ENCODE results near the gene MRPL46.
"Not testable (repeated sequence)": the region's sequence is repeated elsewhere in the genome, so short reads cannot be mapped to it uniquely, and the experiment has no call there.

Gene MRPL46

GRCh38 chr15:88440021-88440420 lies 27.2 kb downstream of the MRPL46 start:
- no peak for DNase-seq

GRCh38 chr15:88438181-88438580 lies 29.0 kb downstream of the MRPL46 start:
- DNase-seq, result no peak

DNA sequence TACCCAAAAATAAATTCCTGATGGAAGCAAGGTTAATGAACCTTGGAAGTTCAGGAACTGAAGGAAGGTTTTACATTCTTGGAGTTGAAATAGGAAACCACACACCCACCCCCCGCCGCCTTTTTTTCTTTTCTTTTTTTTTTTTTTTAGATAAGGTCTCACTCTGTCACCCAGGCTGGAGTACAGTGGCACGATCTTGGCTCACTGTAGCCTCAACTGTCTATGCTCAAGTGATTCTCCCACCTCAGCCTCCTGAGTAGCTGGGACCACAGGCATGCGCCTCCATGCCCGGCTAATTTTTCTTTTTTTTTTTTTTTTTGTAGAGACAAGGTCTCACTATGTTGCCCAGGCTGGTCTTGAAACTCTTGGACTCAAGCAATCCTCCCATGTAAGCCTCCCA lies 33.1 kb downstream of the MRPL46 start:
- DNase-seq, result not testable (repeated sequence)

DNA sequence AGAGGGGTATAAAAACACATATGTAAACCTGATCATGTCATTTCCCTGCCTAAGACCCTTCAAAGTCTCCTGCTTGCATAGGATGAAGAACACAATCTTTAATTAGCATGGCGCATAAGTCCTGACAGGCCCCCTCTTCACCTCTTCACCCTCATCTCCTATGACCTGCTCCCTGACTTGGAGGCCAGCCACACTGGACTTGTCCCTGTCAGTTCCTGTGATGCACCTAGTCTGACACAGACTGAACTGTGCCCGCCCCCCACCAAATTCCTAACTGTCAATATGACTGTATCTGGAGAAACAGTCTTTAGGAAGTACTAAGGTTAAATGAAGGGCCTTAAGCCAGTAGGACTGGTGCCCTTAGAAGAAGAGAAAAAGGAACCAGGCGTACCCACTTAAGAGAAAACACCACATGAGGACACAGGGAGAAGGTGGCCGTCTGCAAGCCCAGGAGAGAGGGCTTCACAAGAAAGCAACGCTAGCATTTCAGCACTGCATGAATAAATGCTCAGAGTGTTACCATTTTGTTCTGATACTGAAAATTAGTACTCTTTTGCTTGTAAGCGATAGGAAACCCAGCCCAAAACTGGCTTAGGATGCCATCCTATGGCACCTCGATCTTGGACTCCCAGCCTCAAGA lies 34.0 kb downstream of the MRPL46 start:
- no peak for DNase-seq

DNA sequence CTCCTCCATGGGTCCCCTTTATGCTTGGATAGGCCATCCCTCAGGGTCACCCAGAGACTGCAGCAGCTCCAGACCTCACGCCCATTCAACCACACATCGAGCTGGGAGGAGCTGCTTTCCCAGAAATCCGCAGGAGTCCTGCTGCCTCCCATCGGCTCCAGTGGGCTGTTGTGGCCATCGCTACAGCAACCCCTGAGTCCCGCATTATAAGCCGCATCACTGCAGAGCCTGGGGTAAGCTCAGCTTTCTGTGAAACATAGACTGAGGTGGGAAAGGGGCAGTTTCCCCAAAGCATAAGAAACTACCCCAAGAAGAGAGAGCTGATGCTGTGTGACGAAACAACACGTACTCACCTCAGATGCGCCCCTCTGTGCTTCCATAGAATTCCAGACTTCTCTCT lies 35.7 kb downstream of the MRPL46 start:
- no peak for DNase-seq

GRCh38 chr15:88430051-88430450 lies 37.1 kb downstream of the MRPL46 start:
- DNase-seq, result no peak

DNA sequence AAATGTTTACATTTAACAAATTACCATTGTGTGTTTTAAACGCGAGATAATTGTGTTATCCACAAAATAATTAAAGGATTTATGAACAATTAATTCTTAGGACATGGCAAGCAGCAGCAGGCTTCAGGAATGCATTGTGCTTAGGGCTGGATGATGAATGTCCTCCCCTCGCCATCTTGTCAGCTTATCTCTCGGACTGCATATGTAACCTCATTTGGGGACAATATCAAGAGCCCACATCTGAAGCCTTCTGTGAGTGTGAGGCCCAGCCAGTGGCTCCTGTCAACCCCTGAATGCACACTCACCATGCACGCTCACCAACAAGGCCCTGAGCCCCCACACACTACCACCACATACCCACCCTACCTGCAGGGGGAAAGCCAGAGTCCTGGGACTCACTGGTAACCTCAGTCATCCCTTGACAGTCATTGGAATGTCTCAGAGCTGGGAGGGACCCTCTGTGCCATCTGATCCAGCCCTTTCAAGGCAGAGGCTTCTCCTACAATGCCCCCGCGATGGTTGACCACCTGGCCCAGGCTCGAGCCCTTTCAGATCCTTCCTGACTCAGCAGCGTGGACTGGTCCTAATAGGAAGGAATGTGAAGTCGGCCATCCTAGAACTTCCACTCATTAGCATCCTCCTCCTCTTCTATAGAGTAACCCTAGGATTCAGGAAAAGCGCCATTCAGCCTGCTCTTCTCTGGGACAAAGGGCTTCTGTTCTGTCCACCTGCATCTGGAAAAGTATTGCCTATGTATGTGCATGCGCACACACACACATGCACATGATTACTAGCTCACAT lies 38.2 kb downstream of the MRPL46 start:
- DNase-seq, result no peak

- no peak for DNase-seq
Measured at GRCh38 chr15:88428053-88428452, 39.1 kb downstream of the MRPL46 start.

- no peak for DNase-seq
Measured at GRCh38 chr15:88426304-88426703, 40.9 kb downstream of the MRPL46 start.

DNA sequence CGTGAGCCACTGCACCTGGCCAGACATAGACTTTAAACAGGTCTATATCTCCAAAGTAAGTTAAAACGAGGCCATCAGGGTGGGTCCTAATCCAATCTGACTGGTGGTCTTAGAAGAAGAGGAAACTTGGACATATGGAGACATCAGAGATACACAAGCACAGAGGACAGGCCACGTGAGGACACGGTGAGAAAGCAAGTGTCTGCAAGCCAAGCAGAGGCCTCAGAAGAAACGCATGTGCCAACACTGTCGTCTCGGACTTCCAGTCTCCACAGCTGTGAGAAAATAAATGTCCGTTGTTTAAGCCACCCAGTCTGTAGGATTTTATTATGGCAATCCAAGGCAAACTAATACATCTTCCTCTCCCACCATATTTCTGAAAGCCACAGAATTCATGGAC lies 43.9 kb downstream of the MRPL46 start:
- DNase-seq, result no peak

- no peak for DNase-seq
Measured at GRCh38 chr15:88419830-88420229, 47.4 kb downstream of the MRPL46 start.

Data from femur (tissue), 1 donor.